ENCODE data around the gene KCNE4.

The KCNE4 gene

DNA sequence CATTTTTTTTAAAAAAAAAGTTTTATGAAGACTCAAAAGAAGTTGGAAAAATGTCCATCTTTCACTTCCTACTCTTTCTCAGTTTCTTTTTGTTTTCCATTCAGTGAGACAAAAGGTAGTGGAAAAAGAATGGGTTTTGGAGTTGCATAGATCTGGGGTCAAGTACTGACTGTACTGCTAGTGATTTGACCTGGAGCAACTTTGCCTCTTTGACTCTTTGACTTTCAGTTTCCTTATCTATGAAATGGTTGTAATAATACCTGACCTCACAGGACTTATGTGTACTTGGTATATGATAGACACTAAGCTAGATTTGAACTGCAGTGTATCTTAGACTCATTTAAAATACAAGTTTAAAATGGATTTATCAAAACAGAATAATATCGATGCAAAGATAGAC lies 3.5 kb upstream of the KCNE4 start:
- Histone ChIP-seq H3K27ac (ENCODE audit: low read length) (no peak overlapping the region), H3K4me3 (ENCODE audit: low read depth in 1 of 2, low read length in 2 of 2) (no peak overlapping the region), H3K4me1 (ENCODE audit: insufficient read depth, low read length) (peaks cover 2% of the 10 kb centered on the region), H3K36me3 (ENCODE audit: insufficient read depth, low read length) (no peaks in the 10 kb centered on the region), H4K20me1 (ENCODE audit: insufficient read depth, low read length) (no peaks in the 10 kb centered on the region), H3K79me2 (ENCODE audit: insufficient read depth, low read length) (no peaks in the 10 kb centered on the region), H3K9ac (ENCODE audit: low read depth, low read length) (no peak overlapping the region), H2AFZ (ENCODE audit: low read depth, low read length) (no peak overlapping the region), H3K9me3 (ENCODE audit: insufficient read depth, low read length, severe bottlenecking) (no peaks in the 10 kb centered on the region), H3K27me3 (ENCODE audit: insufficient read depth, low read length, poor library complexity) (no peaks in the 10 kb centered on the region), H3K4me2 (ENCODE audit: insufficient read depth, low read length) (no peak overlapping the region)
- DNase-seq (no peak), ATAC-seq (ENCODE audit: insufficient read depth, low read depth) (no peak)
- no peak for TF ChIP-seq EZH2 (IDR thresholded peaks at IDR 0.05; ENCODE audit: borderline replicate concordance, low read depth, low read length, severe bottlenecking)
- TF ChIP-seq, protein P1, sequence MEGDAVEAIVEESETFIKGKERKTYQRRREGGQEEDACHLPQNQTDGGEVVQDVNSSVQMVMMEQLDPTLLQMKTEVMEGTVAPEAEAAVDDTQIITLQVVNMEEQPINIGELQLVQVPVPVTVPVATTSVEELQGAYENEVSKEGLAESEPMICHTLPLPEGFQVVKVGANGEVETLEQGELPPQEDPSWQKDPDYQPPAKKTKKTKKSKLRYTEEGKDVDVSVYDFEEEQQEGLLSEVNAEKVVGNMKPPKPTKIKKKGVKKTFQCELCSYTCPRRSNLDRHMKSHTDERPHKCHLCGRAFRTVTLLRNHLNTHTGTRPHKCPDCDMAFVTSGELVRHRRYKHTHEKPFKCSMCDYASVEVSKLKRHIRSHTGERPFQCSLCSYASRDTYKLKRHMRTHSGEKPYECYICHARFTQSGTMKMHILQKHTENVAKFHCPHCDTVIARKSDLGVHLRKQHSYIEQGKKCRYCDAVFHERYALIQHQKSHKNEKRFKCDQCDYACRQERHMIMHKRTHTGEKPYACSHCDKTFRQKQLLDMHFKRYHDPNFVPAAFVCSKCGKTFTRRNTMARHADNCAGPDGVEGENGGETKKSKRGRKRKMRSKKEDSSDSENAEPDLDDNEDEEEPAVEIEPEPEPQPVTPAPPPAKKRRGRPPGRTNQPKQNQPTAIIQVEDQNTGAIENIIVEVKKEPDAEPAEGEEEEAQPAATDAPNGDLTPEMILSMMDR (IDR thresholded peaks at IDR 0.05; ENCODE audit: borderline replicate concordance, extremely low read depth, low read length, poor library complexity, severe bottlenecking), result no peak

DNA sequence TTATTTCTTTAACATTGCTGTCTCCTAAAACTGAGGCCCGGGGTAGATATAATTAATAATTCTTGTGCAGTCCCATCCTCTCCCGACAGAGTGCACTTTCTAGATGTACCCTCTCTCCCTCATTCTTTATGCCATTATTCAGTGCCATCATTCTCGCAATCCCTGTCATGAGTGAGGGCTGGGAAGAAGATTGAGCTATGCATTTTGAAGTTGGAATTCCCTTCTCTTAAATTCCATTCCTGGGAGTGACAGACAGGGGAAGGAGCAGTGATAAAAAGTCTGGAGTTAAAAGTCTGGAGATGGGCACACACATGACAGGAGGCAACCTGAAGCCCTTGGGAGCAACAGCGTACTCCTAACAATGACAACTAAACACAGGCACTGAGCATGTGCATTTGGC lies 2.6 kb upstream of the KCNE4 start:
- TF ChIP-seq EZH2 (IDR thresholded peaks at IDR 0.05; ENCODE audit: borderline replicate concordance, low read depth, low read length, severe bottlenecking), result no peak
- TF ChIP-seq, protein P1 (IDR thresholded peaks at IDR 0.05; ENCODE audit: borderline replicate concordance, extremely low read depth, low read length, poor library complexity, severe bottlenecking), result no peak

DNA sequence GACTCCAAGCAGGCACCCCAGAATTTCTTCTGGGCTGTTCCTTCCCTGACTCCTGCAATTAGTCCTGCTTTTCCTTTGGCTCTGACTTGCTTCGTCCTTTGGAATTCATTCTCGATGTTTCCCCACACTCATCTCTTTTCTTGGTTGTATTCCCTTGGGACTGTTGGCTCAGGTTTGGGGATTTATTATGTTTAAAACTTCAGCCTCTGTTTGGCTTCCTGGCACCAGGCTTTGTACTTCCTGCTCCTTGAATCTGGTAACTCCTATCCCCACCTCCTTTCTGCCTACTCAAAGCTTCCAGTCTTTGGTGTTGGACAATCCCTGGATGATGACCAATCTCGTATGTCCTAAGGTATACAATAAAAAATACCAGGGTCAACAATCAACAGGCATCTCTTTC lies 1.8 kb upstream of the KCNE4 start:
- no peak overlapping the region for H2AFZ ChIP-seq (ENCODE audit: low read depth, low read length)
- ATAC-seq (ENCODE audit: insufficient read depth, low read depth), result no peak
- H3K27ac ChIP-seq (ENCODE audit: low read length), result no peak overlapping the region
- H3K36me3 ChIP-seq (ENCODE audit: insufficient read depth, low read length), result no peaks in the 10 kb centered on the region
- TF ChIP-seq, protein P1 (IDR thresholded peaks at IDR 0.05; ENCODE audit: borderline replicate concordance, extremely low read depth, low read length, poor library complexity, severe bottlenecking), result no peak
- no peak for TF ChIP-seq EZH2 (IDR thresholded peaks at IDR 0.05; ENCODE audit: borderline replicate concordance, low read depth, low read length, severe bottlenecking)
- H3K27me3 ChIP-seq (ENCODE audit: insufficient read depth, low read length, poor library complexity), result no peaks in the 10 kb centered on the region
- H3K4me2 ChIP-seq (ENCODE audit: insufficient read depth, low read length), result no peak overlapping the region
- H4K20me1 ChIP-seq (ENCODE audit: insufficient read depth, low read length), result no peaks in the 10 kb centered on the region
- no peak overlapping the region for H3K4me3 ChIP-seq (ENCODE audit: low read depth in 1 of 2, low read length in 2 of 2)
- no peak for DNase-seq
- no peaks in the 10 kb centered on the region for H3K9me3 ChIP-seq (ENCODE audit: insufficient read depth, low read length, severe bottlenecking)
- H3K79me2 ChIP-seq (ENCODE audit: insufficient read depth, low read length), result no peaks in the 10 kb centered on the region
- no peaks in the 10 kb centered on the region for H3K4me1 ChIP-seq (ENCODE audit: insufficient read depth, low read length)
- H3K9ac ChIP-seq (ENCODE audit: low read depth, low read length), result no peak overlapping the region

More for the DNA sequence above, 2.6 kb upstream of the KCNE4 start:
- Histone ChIP-seq H3K27me3 (ENCODE audit: insufficient read depth, low read length, poor library complexity) (no peaks in the 10 kb centered on the region), H2AFZ (ENCODE audit: low read depth, low read length) (no peak overlapping the region), H3K4me3 (ENCODE audit: low read depth in 1 of 2, low read length in 2 of 2) (no peak overlapping the region), H4K20me1 (ENCODE audit: insufficient read depth, low read length) (no peaks in the 10 kb centered on the region), H3K9me3 (ENCODE audit: insufficient read depth, low read length, severe bottlenecking) (no peaks in the 10 kb centered on the region), H3K9ac (ENCODE audit: low read depth, low read length) (no peak overlapping the region), H3K4me2 (ENCODE audit: insufficient read depth, low read length) (no peak overlapping the region), H3K79me2 (ENCODE audit: insufficient read depth, low read length) (no peaks in the 10 kb centered on the region), H3K27ac (ENCODE audit: low read length) (no peak overlapping the region), H3K4me1 (ENCODE audit: insufficient read depth, low read length) (no peaks in the 10 kb centered on the region), H3K36me3 (ENCODE audit: insufficient read depth, low read length) (no peaks in the 10 kb centered on the region)
- ATAC-seq (ENCODE audit: insufficient read depth, low read depth) (no peak), DNase-seq (no peak)

Data from DND-41 (cell line).